ENCODE measurements around the gene AHRR. TPM values are rescaled to one million over a fixed set of nuclear protein-coding genes. Genes with fewer than 3 reads are reported as not detected.

The AHRR gene
- total RNA-seq, 2 donors from 2014 or later: 1.9 to 17.7 TPM

DNA sequence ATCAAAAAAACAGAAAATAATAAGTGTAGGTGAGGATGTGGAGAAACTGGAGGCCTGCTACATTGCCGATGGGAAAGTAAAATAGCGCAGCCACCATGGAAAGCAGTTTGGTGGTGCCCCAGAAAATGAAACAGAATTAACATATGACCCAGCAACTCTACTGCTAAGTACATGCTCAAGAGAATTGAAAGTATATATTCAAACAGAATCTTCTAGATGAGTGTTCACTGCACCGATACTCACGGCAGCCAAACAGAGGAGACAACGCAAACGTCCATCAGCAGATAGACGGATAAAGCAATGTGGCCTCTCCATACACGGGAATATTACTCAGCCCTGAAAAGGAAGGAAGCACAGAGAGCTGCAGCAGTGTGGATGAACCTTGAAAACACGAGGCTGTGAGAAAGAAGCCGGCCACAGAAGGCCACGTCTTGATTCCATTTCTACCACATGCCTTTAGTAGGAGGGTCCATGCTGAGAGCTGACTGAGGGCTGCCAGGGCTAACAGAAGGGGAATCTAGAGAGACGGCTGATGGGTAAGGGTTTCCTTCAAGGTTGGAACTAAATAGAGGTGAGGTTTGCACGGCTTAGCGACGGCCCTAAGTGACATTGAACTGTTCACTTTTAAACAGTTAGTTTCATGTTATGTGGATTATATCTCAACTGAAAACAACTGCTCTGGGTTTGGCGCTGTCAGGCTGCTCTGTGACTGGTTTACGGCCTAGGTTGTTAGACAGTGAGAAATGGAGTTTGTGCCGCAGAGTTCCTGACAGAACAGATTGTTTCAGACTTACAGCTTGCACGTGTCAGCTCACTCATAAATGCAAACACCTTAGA is 29.8 kb downstream of the AHRR start:
- no peaks in the 10 kb centered on the region for H3K4me1 ChIP-seq (replicated peaks)
- TF ChIP-seq, protein P1, sequence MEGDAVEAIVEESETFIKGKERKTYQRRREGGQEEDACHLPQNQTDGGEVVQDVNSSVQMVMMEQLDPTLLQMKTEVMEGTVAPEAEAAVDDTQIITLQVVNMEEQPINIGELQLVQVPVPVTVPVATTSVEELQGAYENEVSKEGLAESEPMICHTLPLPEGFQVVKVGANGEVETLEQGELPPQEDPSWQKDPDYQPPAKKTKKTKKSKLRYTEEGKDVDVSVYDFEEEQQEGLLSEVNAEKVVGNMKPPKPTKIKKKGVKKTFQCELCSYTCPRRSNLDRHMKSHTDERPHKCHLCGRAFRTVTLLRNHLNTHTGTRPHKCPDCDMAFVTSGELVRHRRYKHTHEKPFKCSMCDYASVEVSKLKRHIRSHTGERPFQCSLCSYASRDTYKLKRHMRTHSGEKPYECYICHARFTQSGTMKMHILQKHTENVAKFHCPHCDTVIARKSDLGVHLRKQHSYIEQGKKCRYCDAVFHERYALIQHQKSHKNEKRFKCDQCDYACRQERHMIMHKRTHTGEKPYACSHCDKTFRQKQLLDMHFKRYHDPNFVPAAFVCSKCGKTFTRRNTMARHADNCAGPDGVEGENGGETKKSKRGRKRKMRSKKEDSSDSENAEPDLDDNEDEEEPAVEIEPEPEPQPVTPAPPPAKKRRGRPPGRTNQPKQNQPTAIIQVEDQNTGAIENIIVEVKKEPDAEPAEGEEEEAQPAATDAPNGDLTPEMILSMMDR (IDR thresholded peaks at IDR 0.05): no peak
- no peak for TF ChIP-seq POLR2A (IDR thresholded peaks at IDR 0.05)
- no peak for TF ChIP-seq POLR2AphosphoS5 (IDR thresholded peaks at IDR 0.05)
- no peaks in the 10 kb centered on the region for H3K36me3 ChIP-seq
- H3K27me3 ChIP-seq (replicated peaks; ENCODE audit: insufficient read depth): no peaks in the 10 kb centered on the region
- no peaks in the 10 kb centered on the region for H3K9me3 ChIP-seq
- 83% methylated on average over 19 of the region's 19 CpGs for WGBS
- no peak for DNase-seq (ENCODE audit: low spot score)
- no peak overlapping the region for H3K4me3 ChIP-seq
- intact Hi-C loops (cut with DNase I): no loop called here
- H3K27ac ChIP-seq: no peak overlapping the region

DNA sequence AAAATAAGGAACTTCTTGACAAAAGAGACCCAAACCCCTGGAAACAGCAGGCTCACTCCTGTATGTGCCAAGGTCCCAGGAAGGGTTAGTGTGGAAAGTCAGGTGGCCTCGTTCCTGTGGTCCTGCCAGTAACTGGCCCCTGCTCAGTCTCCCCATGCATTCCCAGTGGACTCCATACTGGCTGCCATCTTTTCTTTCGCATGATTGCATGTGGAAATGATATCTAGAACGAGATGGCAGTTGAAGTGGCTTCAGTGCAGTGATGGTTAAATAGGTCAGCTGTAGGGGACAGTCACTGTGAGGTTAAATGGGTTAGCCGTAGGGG is 30.4 kb downstream of the AHRR start:
- Histone ChIP-seq H3K27me3 (replicated peaks; ENCODE audit: insufficient read depth) (no peaks in the 10 kb centered on the region), H3K36me3 (no peaks in the 10 kb centered on the region), H3K4me1 (replicated peaks) (no peaks in the 10 kb centered on the region), H3K27ac (no peak overlapping the region), H3K9me3 (no peaks in the 10 kb centered on the region), H3K4me3 (no peak overlapping the region)
- WGBS: 72% methylated on average over 4 of the region's 4 CpGs
- TF ChIP-seq, protein P1 (IDR thresholded peaks at IDR 0.05): no peak
- TF ChIP-seq POLR2A (IDR thresholded peaks at IDR 0.05) (no peak), POLR2AphosphoS5 (IDR thresholded peaks at IDR 0.05) (no peak)
- intact Hi-C loops (cut with DNase I): no loop called here
- no peak for DNase-seq (ENCODE audit: low spot score)

DNA sequence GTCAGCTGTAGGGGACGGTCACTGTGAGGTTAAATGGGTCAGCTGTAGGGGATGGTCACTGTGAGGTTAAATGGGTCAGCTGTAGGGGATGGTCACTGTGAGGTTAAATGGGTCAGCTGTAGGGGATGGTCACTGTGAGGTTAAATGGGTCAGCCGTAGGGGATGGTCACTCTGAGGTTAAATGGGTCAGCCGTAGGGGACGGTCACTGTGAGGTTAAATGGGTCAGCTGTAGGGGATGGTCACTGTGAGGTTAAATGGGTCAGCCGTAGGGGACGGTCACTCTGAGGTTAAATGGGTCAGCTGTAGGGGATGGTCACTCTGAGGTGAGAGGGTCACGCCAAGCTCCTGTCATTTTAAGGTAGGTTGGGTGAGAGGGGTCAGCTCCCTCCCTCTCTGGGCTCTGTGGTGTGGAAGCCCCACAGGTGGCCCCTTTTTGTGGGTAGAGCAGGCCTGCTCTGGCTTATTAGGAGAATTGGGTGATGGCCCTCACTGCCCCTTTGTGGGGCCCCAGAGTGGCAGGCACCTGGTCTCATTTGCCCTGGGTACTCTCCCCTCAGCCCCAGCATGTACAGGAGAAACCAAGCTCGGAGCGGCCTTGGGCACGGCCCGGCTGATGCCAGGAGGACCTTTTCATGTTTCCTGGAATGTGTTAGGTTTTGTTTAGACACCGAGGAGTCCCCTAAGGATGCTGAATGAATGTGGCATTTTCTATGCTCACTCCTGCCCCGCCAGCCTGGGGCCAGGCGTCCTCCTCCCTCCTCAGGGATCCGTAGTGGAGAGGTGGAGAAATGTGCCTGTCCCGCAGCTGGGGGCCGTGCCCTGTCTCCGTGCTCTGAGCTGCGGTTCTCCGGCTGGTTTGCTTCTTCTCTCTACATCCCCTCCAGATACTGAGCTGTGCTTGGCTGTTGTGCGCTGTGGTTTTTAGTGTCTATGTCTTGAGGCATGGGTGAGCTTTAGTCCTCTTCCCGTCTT is 31.4 kb downstream of the AHRR start:
- no peak overlapping the region for H3K27ac ChIP-seq
- no peak for DNase-seq (ENCODE audit: low spot score)
- 71% methylated on average over 22 of the region's 22 CpGs for whole genome bisulfite sequencing
- TF ChIP-seq POLR2AphosphoS5 (IDR thresholded peaks at IDR 0.05) (no peak), POLR2A (IDR thresholded peaks at IDR 0.05) (no peak)
- TF ChIP-seq, protein P1 (IDR thresholded peaks at IDR 0.05): no peak
- intact Hi-C loops (cut with DNase I): no loop called here
- H3K36me3 ChIP-seq: no peaks in the 10 kb centered on the region
- no peaks in the 10 kb centered on the region for H3K9me3 ChIP-seq
- no peaks in the 10 kb centered on the region for H3K27me3 ChIP-seq (replicated peaks; ENCODE audit: insufficient read depth)
- H3K4me3 ChIP-seq: no peak overlapping the region
- no peaks in the 10 kb centered on the region for H3K4me1 ChIP-seq (replicated peaks)

DNA sequence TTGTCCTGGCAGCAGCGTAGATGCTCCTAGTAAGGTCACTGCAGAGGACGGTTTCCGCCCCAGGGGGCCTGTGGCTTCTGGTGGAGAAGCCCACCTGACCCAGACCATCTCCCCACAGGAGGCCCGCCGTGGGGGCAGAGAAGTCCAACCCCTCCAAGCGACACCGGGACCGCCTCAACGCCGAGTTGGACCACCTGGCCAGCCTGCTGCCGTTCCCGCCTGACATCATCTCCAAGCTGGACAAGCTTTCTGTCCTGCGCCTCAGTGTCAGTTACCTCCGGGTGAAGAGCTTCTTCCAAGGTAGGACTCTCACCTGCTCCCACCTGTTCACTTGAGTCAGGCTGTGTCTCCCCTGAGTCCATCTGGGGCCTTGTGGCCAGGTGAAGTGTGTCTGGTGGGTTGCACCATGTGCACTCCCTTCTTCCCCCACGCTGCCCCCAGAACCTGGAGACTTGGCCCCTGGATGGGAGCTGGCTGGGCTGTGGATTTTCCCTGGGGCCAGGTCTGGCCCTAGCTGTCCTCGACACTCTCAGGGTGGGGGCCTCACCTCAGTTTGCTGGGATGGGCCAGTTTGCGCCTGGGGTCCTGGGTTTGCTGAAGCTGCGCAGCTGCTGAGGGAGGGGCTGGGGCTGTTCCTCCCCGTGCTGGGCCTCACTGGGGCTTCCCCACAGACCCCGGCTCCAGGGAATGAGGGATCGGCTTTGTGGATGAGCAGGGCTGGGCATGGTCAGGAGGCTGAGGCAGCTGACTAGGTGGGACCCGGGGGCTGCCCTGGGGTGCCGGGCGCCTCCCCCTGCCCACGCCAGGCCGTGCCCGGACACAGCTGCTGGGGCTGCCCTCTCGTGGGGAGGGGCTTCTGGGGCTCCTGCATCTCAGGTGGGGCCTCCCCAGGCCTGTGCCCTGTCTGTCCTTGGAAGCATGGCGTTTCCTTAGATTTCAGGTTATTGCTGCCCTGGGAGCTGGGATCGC is 32.4 kb downstream of the AHRR start:
- DNase-seq (ENCODE audit: low spot score): no peak
- no peak overlapping the region for H3K27ac ChIP-seq
- intact Hi-C loops (cut with DNase I): no loop called here
- no peaks in the 10 kb centered on the region for H3K36me3 ChIP-seq
- H3K9me3 ChIP-seq: no peaks in the 10 kb centered on the region
- no peaks in the 10 kb centered on the region for H3K4me1 ChIP-seq (replicated peaks)
- H3K4me3 ChIP-seq: no peak overlapping the region
- TF ChIP-seq POLR2A (IDR thresholded peaks at IDR 0.05) (no peak), POLR2AphosphoS5 (IDR thresholded peaks at IDR 0.05) (no peak)
- TF ChIP-seq, protein P1 (IDR thresholded peaks at IDR 0.05): no peak
- no peaks in the 10 kb centered on the region for H3K27me3 ChIP-seq (replicated peaks; ENCODE audit: insufficient read depth)
- 87% methylated on average over 29 of the region's 30 CpGs for WGBS
